ENCODE results near the gene S100A8. TPM values are rescaled to one million over a fixed set of nuclear protein-coding genes. Genes with fewer than 3 reads are reported as not detected.
"Not testable (repeated sequence)": the region's sequence is repeated elsewhere in the genome, so short reads cannot be mapped to it uniquely, and the experiment has no call there.

The S100A8 gene
- total RNA-seq, 1 experiment from 2014 or later: 1.4 TPM

- Histone ChIP-seq H3K4me3 (replicated peaks in 1 of 2; ENCODE audit: low read depth in 1 of 2, low read length in 2 of 2) (no peak within 1 kb of the TSS), H3K9me2 (ENCODE audit: insufficient read depth) (no peaks in the 10 kb centered on the region), H3K4me2 (ENCODE audit: low read length) (no peak within 1 kb of the TSS), H2AFZ (ENCODE audit: low read depth, low read length, poor library complexity, severe bottlenecking) (no peak within 1 kb of the TSS), H3K9me3 (ENCODE audit: control insufficient read depth in 1 of 2, insufficient read depth in 1 of 2, low read depth in 1 of 2, low read length in 2 of 2) (no peaks in the 10 kb centered on the region), H4K20me1 (ENCODE audit: insufficient read depth) (no peaks in the 10 kb centered on the region), H3K4me1 (ENCODE audit: control insufficient read depth in 1 of 2, insufficient read depth in 2 of 2, low read length in 2 of 2) (no peaks in the 10 kb centered on the region), H3K79me2 (ENCODE audit: insufficient read depth, low read length) (no peaks in the 10 kb centered on the region), H3K27me3 (ENCODE audit: insufficient read depth, low read length) (peaks cover 40% of the 10 kb centered on the region), H3K27ac (ENCODE audit: low read depth, low read length) (no peak within 1 kb of the TSS), H3K9ac (ENCODE audit: low read length) (no peak within 1 kb of the TSS), H3K36me3 (ENCODE audit: control insufficient read depth in 1 of 2, insufficient read depth in 2 of 2, low read length in 2 of 2) (no peaks in the 10 kb centered on the region)
- no peak for ATAC-seq
- no TSS peak for BruUV-seq (replicated peaks)
- POLR2A ChIA-PET: no interaction called here
- no peak for DNase-seq (ENCODE audit: low read depth, low spot score)
- TF ChIP-seq ZNF274 (IDR thresholded peaks at IDR 0.05; ENCODE audit: low read depth, low read length): no peak
- intact Hi-C loops (cut with micrococcal nuclease): no loop called here
- RAD21 ChIA-PET (ENCODE audit: low non-redundant PET in 1 of 2, low total read pairs in 2 of 2, uncharacterized antibody in 2 of 2, unreplicated experiment in 2 of 2): no interaction called here
- CTCF ChIA-PET: no interaction called here
These were observed 25.1 kb upstream of the S100A8 start, which contains the start of gene S100A7A for GRCh38 chr1:153415850-153416570. Gene S100A7A (plus strand): TSS chr1:153416520. CDS start chr1:153418083, 1,563 bp downstream.

GRCh38 chr1:153413961-153414360 lies 23.1 kb upstream of the S100A8 start:
- H3K9me2 ChIP-seq (ENCODE audit: insufficient read depth); RAD21 ChIA-PET (ENCODE audit: low non-redundant PET in 1 of 2, low total read pairs in 2 of 2, uncharacterized antibody in 2 of 2, unreplicated experiment in 2 of 2); H3K4me3 ChIP-seq (replicated peaks in 1 of 2; ENCODE audit: low read depth in 1 of 2, low read length in 2 of 2); H3K27ac ChIP-seq (ENCODE audit: low read depth, low read length); H4K20me1 ChIP-seq (ENCODE audit: insufficient read depth); H3K4me2 ChIP-seq (ENCODE audit: low read length); POLR2A ChIA-PET; ATAC-seq; CTCF ChIA-PET; H3K36me3 ChIP-seq (ENCODE audit: control insufficient read depth in 1 of 2, insufficient read depth in 2 of 2, low read length in 2 of 2); H3K9me3 ChIP-seq (ENCODE audit: control insufficient read depth in 1 of 2, insufficient read depth in 1 of 2, low read depth in 1 of 2, low read length in 2 of 2); DNase-seq (ENCODE audit: low read depth, low spot score); H3K9ac ChIP-seq (ENCODE audit: low read length); H3K79me2 ChIP-seq (ENCODE audit: insufficient read depth, low read length); intact Hi-C loops (cut with micrococcal nuclease); BruUV-seq (replicated peaks); H2AFZ ChIP-seq (ENCODE audit: low read depth, low read length, poor library complexity, severe bottlenecking); H3K4me1 ChIP-seq (ENCODE audit: control insufficient read depth in 1 of 2, insufficient read depth in 2 of 2, low read length in 2 of 2): not testable (repeated sequence)
- peaks cover 24% of the 10 kb centered on the region for H3K27me3 ChIP-seq (ENCODE audit: insufficient read depth, low read length)

GRCh38 chr1:153407274-153407673 lies 16.4 kb upstream of the S100A8 start:
- H3K4me3 ChIP-seq (replicated peaks in 1 of 2; ENCODE audit: low read depth in 1 of 2, low read length in 2 of 2); BruUV-seq (replicated peaks); DNase-seq (ENCODE audit: low read depth, low spot score); intact Hi-C loops (cut with micrococcal nuclease); ATAC-seq; H3K9me2 ChIP-seq (ENCODE audit: insufficient read depth); H3K79me2 ChIP-seq (ENCODE audit: insufficient read depth, low read length); H3K27ac ChIP-seq (ENCODE audit: low read depth, low read length); H3K4me2 ChIP-seq (ENCODE audit: low read length); POLR2A ChIA-PET; H4K20me1 ChIP-seq (ENCODE audit: insufficient read depth); H3K9ac ChIP-seq (ENCODE audit: low read length); H3K4me1 ChIP-seq (ENCODE audit: control insufficient read depth in 1 of 2, insufficient read depth in 2 of 2, low read length in 2 of 2); RAD21 ChIA-PET (ENCODE audit: low non-redundant PET in 1 of 2, low total read pairs in 2 of 2, uncharacterized antibody in 2 of 2, unreplicated experiment in 2 of 2); CTCF ChIA-PET; H3K9me3 ChIP-seq (ENCODE audit: control insufficient read depth in 1 of 2, insufficient read depth in 1 of 2, low read depth in 1 of 2, low read length in 2 of 2); H2AFZ ChIP-seq (ENCODE audit: low read depth, low read length, poor library complexity, severe bottlenecking); H3K36me3 ChIP-seq (ENCODE audit: control insufficient read depth in 1 of 2, insufficient read depth in 2 of 2, low read length in 2 of 2): not testable (repeated sequence)
- H3K27me3 ChIP-seq (ENCODE audit: insufficient read depth, low read length): peaks cover 36% of the 10 kb centered on the region

GRCh38 chr1:153405825-153406599 lies 15.1 kb upstream of the S100A8 start:
- H3K4me1 ChIP-seq (ENCODE audit: control insufficient read depth in 1 of 2, insufficient read depth in 2 of 2, low read length in 2 of 2); H3K4me2 ChIP-seq (ENCODE audit: low read length); H3K9ac ChIP-seq (ENCODE audit: low read length); H3K27ac ChIP-seq (ENCODE audit: low read depth, low read length); H3K4me3 ChIP-seq (replicated peaks in 1 of 2; ENCODE audit: low read depth in 1 of 2, low read length in 2 of 2); H3K9me2 ChIP-seq (ENCODE audit: insufficient read depth); H3K79me2 ChIP-seq (ENCODE audit: insufficient read depth, low read length); H4K20me1 ChIP-seq (ENCODE audit: insufficient read depth); BruUV-seq (replicated peaks); H3K9me3 ChIP-seq (ENCODE audit: control insufficient read depth in 1 of 2, insufficient read depth in 1 of 2, low read depth in 1 of 2, low read length in 2 of 2); ATAC-seq; RAD21 ChIA-PET (ENCODE audit: low non-redundant PET in 1 of 2, low total read pairs in 2 of 2, uncharacterized antibody in 2 of 2, unreplicated experiment in 2 of 2); DNase-seq (ENCODE audit: low read depth, low spot score); H2AFZ ChIP-seq (ENCODE audit: low read depth, low read length, poor library complexity, severe bottlenecking); POLR2A ChIA-PET; H3K36me3 ChIP-seq (ENCODE audit: control insufficient read depth in 1 of 2, insufficient read depth in 2 of 2, low read length in 2 of 2); CTCF ChIA-PET: not testable (repeated sequence)
- peaks cover 47% of the 10 kb centered on the region for H3K27me3 ChIP-seq (ENCODE audit: insufficient read depth, low read length)
- intact Hi-C loops (cut with micrococcal nuclease): loop anchor here (2.0 kb wide), 1 partner anchor 53 kb away; no protein-coding TSS in a partner anchor

Measured in HCT116 (cell line).